Measurements from ENCODE around the gene SLF2.

Gene SLF2

GRCh38 chr10:100901051-100901450, 11.7 kb upstream of the SLF2 start:
- no peak for DNase-seq

GRCh38 chr10:100902622-100903021, 10.1 kb upstream of the SLF2 start:
- no peak for DNase-seq

GRCh38 chr10:100904917-100905316, 7.8 kb upstream of the SLF2 start:
- DNase-seq, result no peak

GRCh38 chr10:100907175-100907574, 5.6 kb upstream of the SLF2 start:
- DNase-seq, result no peak

GRCh38 chr10:100907773-100908363, 4.9 kb upstream of the SLF2 start:
- no peak for DNase-seq

GRCh38 chr10:100908378-100908777, 4.4 kb upstream of the SLF2 start:
- DNase-seq, result no peak

- DNase-seq, result no peak
These were observed 3.1 kb upstream of the SLF2 start for GRCh38 chr10:100909501-100910263.

GRCh38 chr10:100911472-100911871, 1.3 kb upstream of the SLF2 start:
- no peak for DNase-seq

GRCh38 chr10:100912013-100912604, 654 bp upstream of the SLF2 start:
- DNase-seq, result no peak

GRCh38 chr10:100913470-100913865, 705 bp downstream of the SLF2 start:
- DNase-seq, result no peak

- DNase-seq, result no peak
These were observed 4.3 kb downstream of the SLF2 start for GRCh38 chr10:100917071-100917470.

- DNase-seq, result no peak
These were observed 10.8 kb downstream of the SLF2 start for GRCh38 chr10:100923580-100923979.

- no peak for DNase-seq
These were observed 14.5 kb downstream of the SLF2 start for GRCh38 chr10:100927266-100927665.

- DNase-seq, result no peak
These were observed 15.3 kb downstream of the SLF2 start for GRCh38 chr10:100928039-100928438.

- no peak for DNase-seq
These were observed 17.6 kb downstream of the SLF2 start for GRCh38 chr10:100930368-100930767.

- no peak for DNase-seq
These were observed 21.4 kb downstream of the SLF2 start for GRCh38 chr10:100934084-100934659.

- DNase-seq, result no peak
These were observed 27.1 kb downstream of the SLF2 start for GRCh38 chr10:100939763-100940344.

- DNase-seq, result no peak
These were observed 29.5 kb downstream of the SLF2 start for GRCh38 chr10:100942229-100942628.

- DNase-seq, result no peak
These were observed 30.7 kb downstream of the SLF2 start for GRCh38 chr10:100943508-100943907.

- DNase-seq, result no peak
These were observed 33.0 kb downstream of the SLF2 start for GRCh38 chr10:100945754-100946153.

- DNase-seq, result no peak
These were observed 36.2 kb downstream of the SLF2 start for GRCh38 chr10:100948916-100949315.

GRCh38 chr10:100960251-100960650, 47.5 kb downstream of the SLF2 start:
- DNase-seq, result no peak

GRCh38 chr10:100962351-100963080, 49.8 kb downstream of the SLF2 start:
- no peak for DNase-seq
